HL-60/S4 treated with retinoic acid at 250 ng/mL for 4 days and 3 days (cell line): Measurements from ENCODE around the gene CYP3A7.
"Not testable (repeated sequence)": the region's sequence is repeated elsewhere in the genome, so short reads cannot be mapped to it uniquely, and the experiment has no call there.

ENCODE experiments used
- in situ Hi-C: fragments of 300-500 bp; cut with MboI; formaldehyde crosslinking; loops from 2 replicates; pipeline ENCODE4 v1.7.0; 2022; ENCODE audit warnings: low sequenced_read_pairs

CYP3A7 gene

GRCh38 chr7:99709838-99710578, 25.0 kb downstream of the CYP3A7 start:
- in situ Hi-C loops = no loop called here

GRCh38 chr7:99709260-99709659, 25.7 kb downstream of the CYP3A7 start:
- in situ Hi-C loops = no loop called here

- in situ Hi-C loops = no loop called here
Observed at GRCh38 chr7:99707096-99707495, 27.9 kb downstream of the CYP3A7 start.

- in situ Hi-C loops = no loop called here
Observed at GRCh38 chr7:99699946-99700345, 35.0 kb downstream of the CYP3A7 start.

GRCh38 chr7:99698867-99699730, 35.9 kb downstream of the CYP3A7 start:
- in situ Hi-C loops = not testable (repeated sequence)

GRCh38 chr7:99694912-99695304, 40.1 kb downstream of the CYP3A7 start:
- in situ Hi-C loops = no loop called here

- in situ Hi-C loops = no loop called here
Observed at GRCh38 chr7:99694201-99694911, 40.6 kb downstream of the CYP3A7 start.

GRCh38 chr7:99693427-99694200, 41.4 kb downstream of the CYP3A7 start:
- in situ Hi-C loops = no loop called here

- in situ Hi-C loops = no loop called here
Observed at GRCh38 chr7:99693100-99693426, 41.9 kb downstream of the CYP3A7 start.

- in situ Hi-C loops = not testable (repeated sequence)
Observed at GRCh38 chr7:99692563-99692962, 42.4 kb downstream of the CYP3A7 start.

GRCh38 chr7:99691658-99692057, 43.3 kb downstream of the CYP3A7 start:
- in situ Hi-C loops = not testable (repeated sequence)

- in situ Hi-C loops = not testable (repeated sequence)
Observed at GRCh38 chr7:99690918-99691317, 44.1 kb downstream of the CYP3A7 start.

GRCh38 chr7:99685871-99686608, 49.0 kb downstream of the CYP3A7 start:
- in situ Hi-C loops = not testable (repeated sequence)

GRCh38 chr7:99685129-99685758, 49.8 kb downstream of the CYP3A7 start:
- in situ Hi-C loops = no loop called here

- in situ Hi-C loops = no loop called here
Observed at GRCh38 chr7:99679400-99680191, 55.4 kb downstream of the CYP3A7 start, which contains the start of gene CYP3A5. Gene CYP3A5 (minus strand): TSS chr7:99679996. CDS start chr7:99679896, 100 bp downstream.

- in situ Hi-C loops = no loop called here
Observed at GRCh38 chr7:99679032-99679399, 56.0 kb downstream of the CYP3A7 start.

GRCh38 chr7:99677648-99678045, 57.3 kb downstream of the CYP3A7 start:
- in situ Hi-C loops = no loop called here

- in situ Hi-C loops = no loop called here
Observed at GRCh38 chr7:99677013-99677647, 57.9 kb downstream of the CYP3A7 start.
